Measurements from ENCODE around the gene CELSR1. TPM values are rescaled to one million over a fixed set of nuclear protein-coding genes. Genes with fewer than 3 reads are reported as not detected.
"Not testable (repeated sequence)": the region's sequence is repeated elsewhere in the genome, so short reads cannot be mapped to it uniquely, and the experiment has no call there.

Gene CELSR1
- total RNA-seq, 2 experiments from 2014 or later = 0.08 TPM; not detected in 1

- CTCF ChIA-PET = interaction anchor here (1.0 kb wide), 1 partner anchor 13 kb away, joined by 3 read pairs; no protein-coding TSS in a partner anchor
- H3K4me3 Mint-ChIP-seq = no peak overlapping the region
- H3K9me3 Mint-ChIP-seq (ENCODE audit: insufficient read depth) = no peaks in the 10 kb centered on the region
- no peak overlapping the region for H3K27ac Mint-ChIP-seq
- no peaks in the 10 kb centered on the region for H3K4me1 Mint-ChIP-seq (ENCODE audit: low read depth)
- DNase-seq (no peak), ATAC-seq (no peak)
- H3K27me3 Mint-ChIP-seq (ENCODE audit: low read depth) = no peaks in the 10 kb centered on the region
- peaks cover 65% of the 10 kb centered on the region for H3K36me3 Mint-ChIP-seq (ENCODE audit: low read depth)
- POLR2A ChIA-PET = no interaction called here
Measured at GRCh38 chr22:46327691-46328465, 209.5 kb downstream of the CELSR1 start.

- H3K4me1 Mint-ChIP-seq (ENCODE audit: low read depth) = no peaks in the 10 kb centered on the region
- no peaks in the 10 kb centered on the region for H3K27me3 Mint-ChIP-seq (ENCODE audit: low read depth)
- DNase-seq = no peak
- ChIA-PET CTCF (no interaction called here), POLR2A (no interaction called here)
- no peaks in the 10 kb centered on the region for H3K9me3 Mint-ChIP-seq (ENCODE audit: insufficient read depth)
- peaks cover 68% of the 10 kb centered on the region for H3K36me3 Mint-ChIP-seq (ENCODE audit: low read depth)
- H3K4me3 Mint-ChIP-seq = no peak overlapping the region
- no peak overlapping the region for H3K27ac Mint-ChIP-seq
- ATAC-seq = no peak
Measured at GRCh38 chr22:46326066-46326680, 211.2 kb downstream of the CELSR1 start.

- ATAC-seq (no peak), DNase-seq (no peak)
- H3K4me3 Mint-ChIP-seq = no peak overlapping the region
- no peaks in the 10 kb centered on the region for H3K4me1 Mint-ChIP-seq (ENCODE audit: low read depth)
- peaks cover 74% of the 10 kb centered on the region for H3K36me3 Mint-ChIP-seq (ENCODE audit: low read depth)
- ChIA-PET POLR2A (interaction anchor here (1.1 kb wide), 1 partner anchor 12 kb away, joined by 3 read pairs; the partner anchor contains the start of gene TRMU), CTCF (no interaction called here)
- no peak overlapping the region for H3K27ac Mint-ChIP-seq
- no peaks in the 10 kb centered on the region for H3K27me3 Mint-ChIP-seq (ENCODE audit: low read depth)
- H3K9me3 Mint-ChIP-seq (ENCODE audit: insufficient read depth) = no peaks in the 10 kb centered on the region
Measured at GRCh38 chr22:46323162-46323561, 214.3 kb downstream of the CELSR1 start.

GRCh38 chr22:46322711-46323110 is 214.7 kb downstream of the CELSR1 start:
- peaks cover 74% of the 10 kb centered on the region for H3K36me3 Mint-ChIP-seq (ENCODE audit: low read depth)
- H3K27me3 Mint-ChIP-seq (ENCODE audit: low read depth) = no peaks in the 10 kb centered on the region

GRCh38 chr22:46320716-46321386 is 216.6 kb downstream of the CELSR1 start:
- peaks cover 82% of the 10 kb centered on the region for H3K36me3 Mint-ChIP-seq (ENCODE audit: low read depth)
- no peaks in the 10 kb centered on the region for H3K27me3 Mint-ChIP-seq (ENCODE audit: low read depth)
- peak overlapping the region; percentile 34 for H3K27ac Mint-ChIP-seq
- CTCF ChIA-PET = interaction anchor here (1.1 kb wide), 1 partner anchor 706 kb away, joined by 3 read pairs; no protein-coding TSS in a partner anchor
- H3K4me3 Mint-ChIP-seq = no peak overlapping the region
- H3K4me1 Mint-ChIP-seq (ENCODE audit: low read depth) = no peaks in the 10 kb centered on the region
- no peak for ATAC-seq
- no peaks in the 10 kb centered on the region for H3K9me3 Mint-ChIP-seq (ENCODE audit: insufficient read depth)
- POLR2A ChIA-PET = no interaction called here
- DNase-seq = no peak

More at GRCh38 chr22:46322711-46323110, 214.7 kb downstream of the CELSR1 start:
- Mint-ChIP-seq H3K27ac (no peak overlapping the region), H3K9me3 (ENCODE audit: insufficient read depth) (no peaks in the 10 kb centered on the region), H3K4me1 (ENCODE audit: low read depth) (no peaks in the 10 kb centered on the region), H3K4me3 (no peak overlapping the region)
- CTCF ChIA-PET = no interaction called here
- ATAC-seq = no peak
- DNase-seq = no peak
- POLR2A ChIA-PET = interaction anchor here (1.1 kb wide), 1 partner anchor 13 kb away, joined by 3 read pairs; the partner anchor contains the start of gene TRMU

- DNase-seq (no peak), ATAC-seq (no peak)
- H3K4me3 Mint-ChIP-seq = no peak overlapping the region
- no peak overlapping the region for H3K27ac Mint-ChIP-seq
- H3K27me3 Mint-ChIP-seq (ENCODE audit: low read depth) = no peaks in the 10 kb centered on the region
- no peaks in the 10 kb centered on the region for H3K9me3 Mint-ChIP-seq (ENCODE audit: insufficient read depth)
- no peaks in the 10 kb centered on the region for H3K4me1 Mint-ChIP-seq (ENCODE audit: low read depth)
- H3K36me3 Mint-ChIP-seq (ENCODE audit: low read depth) = peaks cover 81% of the 10 kb centered on the region
- CTCF ChIA-PET = no interaction called here
- POLR2A ChIA-PET = interaction anchor here (0.6 kb wide), 1 partner anchor 16 kb away, joined by 4 read pairs; the partner anchor contains the start of gene TRMU
Measured at GRCh38 chr22:46320166-46320710, 217.2 kb downstream of the CELSR1 start.

- H3K4me3 Mint-ChIP-seq = no peak overlapping the region
- peaks cover 76% of the 10 kb centered on the region for H3K36me3 Mint-ChIP-seq (ENCODE audit: low read depth)
- ChIA-PET CTCF (no interaction called here), POLR2A (interaction anchor here (0.6 kb wide), 1 partner anchor 16 kb away, joined by 4 read pairs; the partner anchor contains the start of gene TRMU)
- ATAC-seq (no peak), DNase-seq (no peak)
- H3K27ac Mint-ChIP-seq = no peak overlapping the region
- H3K4me1 Mint-ChIP-seq (ENCODE audit: low read depth) = no peaks in the 10 kb centered on the region
- H3K27me3 Mint-ChIP-seq (ENCODE audit: low read depth) = no peaks in the 10 kb centered on the region
- no peaks in the 10 kb centered on the region for H3K9me3 Mint-ChIP-seq (ENCODE audit: insufficient read depth)
Measured at GRCh38 chr22:46319319-46319718, 218.1 kb downstream of the CELSR1 start.

- Mint-ChIP-seq H3K36me3 (ENCODE audit: low read depth) (peaks cover 75% of the 10 kb centered on the region), H3K27me3 (ENCODE audit: low read depth) (no peaks in the 10 kb centered on the region), H3K27ac (no peak overlapping the region), H3K9me3 (ENCODE audit: insufficient read depth) (no peaks in the 10 kb centered on the region), H3K4me3 (no peak overlapping the region), H3K4me1 (ENCODE audit: low read depth) (no peaks in the 10 kb centered on the region)
- no peak for ATAC-seq
- no peak for DNase-seq
- ChIA-PET CTCF (interaction anchor here (1.5 kb wide), 1 partner anchor 196 kb away, joined by 4 read pairs; no protein-coding TSS in a partner anchor), POLR2A (no interaction called here)
Measured at GRCh38 chr22:46318576-46318975, 218.8 kb downstream of the CELSR1 start.

- H3K27me3 Mint-ChIP-seq (ENCODE audit: low read depth) = no peaks in the 10 kb centered on the region
- H3K4me1 Mint-ChIP-seq (ENCODE audit: low read depth) = no peaks in the 10 kb centered on the region
- ATAC-seq (no peak), DNase-seq (no peak)
- H3K27ac Mint-ChIP-seq = no peak overlapping the region
- H3K4me3 Mint-ChIP-seq = no peak overlapping the region
- H3K9me3 Mint-ChIP-seq (ENCODE audit: insufficient read depth) = no peaks in the 10 kb centered on the region
- peaks cover 70% of the 10 kb centered on the region for H3K36me3 Mint-ChIP-seq (ENCODE audit: low read depth)
- POLR2A ChIA-PET = no interaction called here
- CTCF ChIA-PET = interaction anchor here (1.5 kb wide), 1 partner anchor 195 kb away, joined by 4 read pairs; no protein-coding TSS in a partner anchor
Measured at GRCh38 chr22:46317646-46318045, 219.8 kb downstream of the CELSR1 start.

- no peak overlapping the region for H3K4me3 Mint-ChIP-seq
- H3K27ac Mint-ChIP-seq = no peak overlapping the region
- POLR2A ChIA-PET = no interaction called here
- no peaks in the 10 kb centered on the region for H3K27me3 Mint-ChIP-seq (ENCODE audit: low read depth)
- DNase-seq (no peak), ATAC-seq (no peak)
- no peaks in the 10 kb centered on the region for H3K4me1 Mint-ChIP-seq (ENCODE audit: low read depth)
- CTCF ChIA-PET = interaction anchor here (1.1 to 1.6 kb wide), 4 partner anchors 49 to 310 kb away, joined by 4 to 11 read pairs (median 6); partner anchors contain the start of gene TTC38
- no peaks in the 10 kb centered on the region for H3K9me3 Mint-ChIP-seq (ENCODE audit: insufficient read depth)
- H3K36me3 Mint-ChIP-seq (ENCODE audit: low read depth) = peaks cover 66% of the 10 kb centered on the region
Measured at GRCh38 chr22:46315976-46316375, 221.4 kb downstream of the CELSR1 start.

- H3K4me3 Mint-ChIP-seq; H3K27ac Mint-ChIP-seq; H3K4me1 Mint-ChIP-seq (ENCODE audit: low read depth); ATAC-seq; H3K27me3 Mint-ChIP-seq (ENCODE audit: low read depth); POLR2A ChIA-PET; H3K9me3 Mint-ChIP-seq (ENCODE audit: insufficient read depth); DNase-seq: not testable (repeated sequence)
- CTCF ChIA-PET = interaction anchor here (0.9 to 2.3 kb wide), 3 partner anchors 55 to 196 kb away, joined by 3 to 7 read pairs (median 4); no protein-coding TSS in a partner anchor
- H3K36me3 Mint-ChIP-seq (ENCODE audit: low read depth) = peaks cover 63% of the 10 kb centered on the region
Measured at GRCh38 chr22:46312848-46313247, 224.6 kb downstream of the CELSR1 start.
